T-cell (primary cell): ENCODE results near the gene DDAH2. TPM values are rescaled to one million over a fixed set of nuclear protein-coding genes. Genes with fewer than 3 reads are reported as not detected.
A peak's percentile ranks its signal among the peaks of the same experiment; 100 is the strongest.

Experiments used
- ATAC-seq, 4 experiments: fragments of 200-7000 bp in 3 of 4; fragments of 150-1000 bp in 1 of 4; cut with Tn5 transposase; replicated peaks in 1 of 4; 1 replicate in 3 of 4; 2 replicates in 1 of 4; pipeline ENCODE4 v1.10.0; 2021; ENCODE audit warnings: moderate library complexity in 3 of 4, mild to moderate bottlenecking in 2 of 4, moderate number of reproducible peaks in 1 of 4
- CTCF ChIA-PET, 2 donors: fragments of 300-600 bp; sonication (Branson Sonifier 250); formaldehyde crosslinking; loops; one replicate each; lab custom pipeline; 2022; ENCODE audit warnings: antibody characterized with exemption in 2 of 2; lab: Charles Lee
- POLR2A ChIA-PET, 2 donors: fragments of 300-600 bp; sonication (Branson Sonifier 250); formaldehyde crosslinking; loops; one replicate each; lab custom pipeline; 2022; ENCODE audit warnings: antibody characterized with exemption in 2 of 2; lab: Charles Lee
- DNase-seq, 35 experiments: peaks; one replicate each; pipeline versions ENCODE4 v3.0.0 to v3.0.0-alpha.2; 2013 to 2023
- H3K27ac ChIP-seq: one replicate; pipeline ENCODE4 v1.5.1; 2013; ENCODE audit warnings: low read length
- H3K27me3 ChIP-seq, 2 experiments: replicated peaks in 1 of 2; 1 replicate in 1 of 2; 2 replicates in 1 of 2; pipeline versions ENCODE4 v1.6.1 to v1.7.0; 2013; ENCODE audit warnings: low read length in 1 of 2, mixed read lengths in 1 of 2; ENCODE audit not compliant: control insufficient read depth in 2 of 2, insufficient read depth in 2 of 2; ENCODE audit errors: extremely low read depth in 1 of 2
- H3K36me3 ChIP-seq, 2 donors: 1 replicate in 1 of 2; 2 replicates in 1 of 2; pipeline versions ENCODE4 v1.6.1 to v1.7.0; 2013; ENCODE audit warnings: low read length in 1 of 2; ENCODE audit not compliant: control insufficient read depth in 2 of 2, insufficient read depth in 1 of 2; ENCODE audit errors: extremely low read depth in 1 of 2
- H3K4me1 ChIP-seq, 2 experiments: 1 replicate in 1 of 2; 2 replicates in 1 of 2; pipeline versions ENCODE4 v1.6.1 to v1.7.0; 2013; ENCODE audit warnings: low read length in 2 of 2, mixed read lengths in 1 of 2; ENCODE audit not compliant: insufficient read depth in 2 of 2, control insufficient read depth in 1 of 2; ENCODE audit errors: extremely low read depth in 1 of 2
- H3K4me3 ChIP-seq, 2 donors: 1 replicate in 1 of 2; 2 replicates in 1 of 2; pipeline versions ENCODE4 v1.5.1 to v1.7.0; 2013; ENCODE audit warnings: mild to moderate bottlenecking in 2 of 2, low read length in 1 of 2, moderate library complexity in 1 of 2; ENCODE audit not compliant: control insufficient read depth in 1 of 2; ENCODE audit errors: extremely low read depth in 1 of 2
- H3K9me3 ChIP-seq: 2 replicates; pipeline ENCODE4 v1.7.0; 2013
- H3K27ac Mint-ChIP-seq, 2 donors: one replicate each; pipeline ENCODE4 v1.8.0; 2020 to 2021; ENCODE audit warnings: mild to moderate bottlenecking in 2 of 2, mixed read lengths in 2 of 2
- H3K27me3 Mint-ChIP-seq, 2 donors: one replicate each; pipeline ENCODE4 v1.8.0; 2021 to 2022; ENCODE audit warnings: mixed read lengths in 2 of 2
- H3K36me3 Mint-ChIP-seq: one replicate; pipeline ENCODE4 v1.8.0; 2021; ENCODE audit warnings: mixed read lengths
- H3K4me1 Mint-ChIP-seq, 3 donors: one replicate each; pipeline ENCODE4 v1.8.0; 2020 to 2022; ENCODE audit warnings: mixed read lengths in 3 of 3, mild to moderate bottlenecking in 1 of 3
- H3K4me3 Mint-ChIP-seq, 3 donors: one replicate each; pipeline ENCODE4 v1.8.0; 2020 to 2022; ENCODE audit warnings: mild to moderate bottlenecking in 3 of 3, mixed read lengths in 3 of 3, moderate library complexity in 3 of 3
- H3K9me3 Mint-ChIP-seq, 3 donors: one replicate each; pipeline ENCODE4 v1.8.0; 2020 to 2022; ENCODE audit warnings: mixed read lengths in 3 of 3
- WGBS: methylation state at CpG from one replicate; pipeline ENCODE4 v1.1.5; 2013; ENCODE audit warnings: missing lambda C conversion rate; ENCODE audit not compliant: insufficient coverage; 5-methylcytosine and 5-hydroxymethylcytosine counted together
- total RNA-seq, 35 experiments: library from RNA in 6 of 35; stranded (reverse) in 6 of 35; fragments of 120-200 nt in 1 of 35; gene quantifications; one replicate each; pipeline versions ENCODE4 v1.2.1 to v1.2.4 and lab custom pipeline; 2013 to 2026

The DDAH2 gene
- total RNA-seq, 5 donors from 2014 or later (not counting 1 experiment from before 2014, with no cell fraction given): 9.0 to 13.2 (median 11.5) TPM

DNA sequence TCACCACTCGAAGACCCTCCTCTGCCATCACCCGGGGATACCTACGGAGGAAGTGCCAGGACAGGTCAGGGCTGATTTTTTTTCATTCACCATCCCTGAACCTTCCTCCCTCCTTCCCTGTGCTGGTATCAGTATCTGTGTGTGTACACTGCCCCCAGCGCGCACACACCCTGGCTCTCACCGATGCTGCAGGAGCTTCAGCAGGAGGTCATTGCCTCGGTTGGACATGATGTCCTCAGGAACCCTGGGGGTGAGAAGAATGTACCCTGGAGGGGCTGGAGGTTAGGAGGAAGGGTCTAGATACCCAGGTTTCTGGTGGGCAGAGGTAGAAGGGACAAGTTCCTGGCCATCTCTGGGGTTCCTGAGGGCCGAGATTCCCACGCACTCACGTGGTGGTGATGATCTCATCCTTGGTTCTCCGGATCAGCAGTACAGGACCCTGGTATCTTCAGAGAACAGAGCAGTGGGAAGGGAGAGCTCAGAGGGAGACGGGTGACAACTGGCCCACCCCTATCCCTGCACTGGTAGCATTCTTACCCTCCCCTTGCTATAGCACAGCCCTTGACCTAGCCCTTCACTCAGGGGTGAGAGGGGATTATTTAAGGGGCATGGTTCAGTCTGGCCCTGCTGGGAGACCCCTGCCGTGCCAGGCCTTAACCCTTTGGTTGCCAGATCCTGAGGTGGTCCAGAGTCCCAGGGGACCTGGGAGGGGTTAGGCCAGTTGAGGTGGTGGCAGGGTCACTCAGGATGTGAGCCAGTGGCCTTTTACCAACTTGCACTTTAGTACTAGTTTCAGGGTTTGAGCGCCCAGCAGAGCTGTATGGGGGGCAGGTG lies 41.0 kb downstream of the DDAH2 start:
- DNase-seq: no peak
- ATAC-seq: no peak
- Histone ChIP-seq H3K27me3 (no peaks in the 10 kb centered on the region), H3K36me3 (peaks cover 19 to 68% of the 10 kb centered on the region in 2 donors), H3K9me3 (no peaks in the 10 kb centered on the region), H3K4me3 (no peak overlapping the region), H3K4me1 (no peaks in the 10 kb centered on the region), H3K27ac (no peak overlapping the region)
- POLR2A ChIA-PET: no interaction called here
- Mint-ChIP-seq H3K27ac (no peak overlapping the region), H3K27me3 (no peaks in the 10 kb centered on the region), H3K36me3 (peaks cover 46% of the 10 kb centered on the region), H3K4me3 (no peak overlapping the region), H3K4me1 (no peaks in the 10 kb centered on the region), H3K9me3 (no peaks in the 10 kb centered on the region)
- CTCF ChIA-PET: no interaction called here
- WGBS: 98% methylated on average over 4 of the region's 14 CpGs

DNA sequence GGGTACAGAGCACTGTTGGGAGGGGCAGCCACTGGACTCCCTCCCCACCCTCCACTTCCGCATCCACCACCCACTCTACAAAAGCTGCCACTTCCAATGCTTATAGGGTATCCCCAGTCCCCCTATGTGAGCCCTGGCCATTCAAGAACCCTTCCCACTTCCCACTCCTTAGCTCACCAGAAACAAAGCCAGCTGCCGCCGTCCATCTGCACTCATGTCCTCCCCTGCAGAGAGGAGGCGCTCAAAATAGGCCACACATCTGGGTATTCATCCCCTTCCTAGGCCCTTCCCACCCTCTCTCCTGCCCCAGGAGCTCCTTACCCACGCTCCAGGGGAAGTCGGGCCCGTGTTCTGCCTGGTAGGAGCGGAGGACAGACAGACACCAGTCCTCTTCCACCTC lies 41.8 kb downstream of the DDAH2 start:
- DNase-seq (no peak), ATAC-seq (no peak)
- Histone ChIP-seq H3K4me1 (no peaks in the 10 kb centered on the region), H3K36me3 (peaks cover 11 to 60% of the 10 kb centered on the region in 2 donors), H3K9me3 (no peaks in the 10 kb centered on the region), H3K27me3 (no peaks in the 10 kb centered on the region), H3K27ac (no peak overlapping the region), H3K4me3 (no peak overlapping the region)
- no peaks in the 10 kb centered on the region for H3K4me1 Mint-ChIP-seq
- no peak overlapping the region for H3K4me3 Mint-ChIP-seq
- no peaks in the 10 kb centered on the region for H3K9me3 Mint-ChIP-seq
- ChIA-PET CTCF (no interaction called here), POLR2A (no interaction called here)
- H3K36me3 Mint-ChIP-seq: peaks cover 41% of the 10 kb centered on the region
- no peak overlapping the region for H3K27ac Mint-ChIP-seq
- H3K27me3 Mint-ChIP-seq: no peaks in the 10 kb centered on the region
- WGBS: 97% methylated on average over 4 of the region's 8 CpGs

DNA sequence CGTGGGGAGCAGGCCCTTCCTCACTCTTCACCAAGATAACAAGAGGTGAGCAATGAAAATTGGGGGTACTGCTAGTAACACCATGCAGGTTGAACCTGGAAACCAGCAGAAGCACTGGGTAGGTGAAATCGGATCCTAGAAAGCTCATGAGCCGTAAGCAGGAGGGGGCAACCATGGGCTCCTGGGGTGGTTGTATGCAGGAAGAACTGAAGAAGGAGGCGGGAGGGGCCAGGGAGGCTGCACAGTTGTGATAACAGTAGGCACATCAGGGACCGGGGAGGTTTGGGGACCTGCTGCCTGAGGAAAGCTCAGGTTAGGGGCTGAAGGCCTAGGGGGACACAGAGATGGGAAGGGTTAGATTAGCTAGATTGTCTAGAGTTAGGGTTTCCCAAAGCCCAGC lies 42.6 kb downstream of the DDAH2 start:
- Mint-ChIP-seq H3K4me3 (no peak overlapping the region), H3K9me3 (no peaks in the 10 kb centered on the region), H3K27me3 (no peaks in the 10 kb centered on the region), H3K4me1 (peaks cover 2 to 5% (median 3%) of the 10 kb centered on the region in 3 donors), H3K36me3 (peaks cover 38% of the 10 kb centered on the region), H3K27ac (peak overlapping the region; percentile 28 to 36)
- DNase-seq: no peak
- no peak for ATAC-seq
- POLR2A ChIA-PET: no interaction called here
- no peak overlapping the region for H3K4me3 ChIP-seq
- WGBS: 100% methylated on average over 3 of the region's 5 CpGs
- H3K4me1 ChIP-seq: peaks cover 0 to 6% of the 10 kb centered on the region in 2 experiments
- no peaks in the 10 kb centered on the region for H3K9me3 ChIP-seq
- H3K36me3 ChIP-seq: peaks cover 10 to 54% of the 10 kb centered on the region in 2 donors
- CTCF ChIA-PET: no interaction called here
- no peaks in the 10 kb centered on the region for H3K27me3 ChIP-seq
- no peak overlapping the region for H3K27ac ChIP-seq

DNA sequence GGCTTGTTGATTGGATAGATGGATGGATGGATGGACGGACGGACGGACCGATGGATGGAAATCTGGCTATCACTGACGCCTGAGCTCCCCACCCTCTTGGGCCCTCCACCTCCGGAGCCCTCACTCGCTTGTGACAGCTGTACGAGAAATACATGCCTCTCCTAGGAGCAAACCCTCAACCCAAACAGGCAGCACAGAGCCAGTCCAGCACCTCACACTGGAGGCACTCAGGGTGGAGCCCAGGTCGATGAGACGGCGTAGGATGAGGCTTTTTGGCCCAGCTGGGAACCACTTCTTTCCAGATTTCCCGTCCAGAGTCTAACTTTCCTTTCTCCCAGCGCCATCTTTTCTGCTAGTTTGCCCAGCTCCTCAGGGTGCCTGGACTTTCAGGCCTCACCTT lies 45.5 kb downstream of the DDAH2 start:
- Histone ChIP-seq H3K27me3 (no peaks in the 10 kb centered on the region), H3K4me3 (no peak overlapping the region), H3K36me3 (peaks cover 3 to 25% of the 10 kb centered on the region in 2 donors), H3K4me1 (peaks cover 0 to 21% of the 10 kb centered on the region in 2 experiments), H3K9me3 (no peaks in the 10 kb centered on the region), H3K27ac (no peak overlapping the region)
- Mint-ChIP-seq H3K27ac (no peak overlapping the region), H3K36me3 (peaks cover 17% of the 10 kb centered on the region), H3K27me3 (no peaks in the 10 kb centered on the region), H3K4me1 (peaks cover 16 to 23% (median 18%) of the 10 kb centered on the region in 3 donors), H3K4me3 (no peak overlapping the region), H3K9me3 (no peaks in the 10 kb centered on the region)
- no peak for ATAC-seq
- ChIA-PET CTCF (no interaction called here), POLR2A (no interaction called here)
- no peak for DNase-seq
- 94% methylated on average over 10 of the region's 13 CpGs for WGBS

DNA sequence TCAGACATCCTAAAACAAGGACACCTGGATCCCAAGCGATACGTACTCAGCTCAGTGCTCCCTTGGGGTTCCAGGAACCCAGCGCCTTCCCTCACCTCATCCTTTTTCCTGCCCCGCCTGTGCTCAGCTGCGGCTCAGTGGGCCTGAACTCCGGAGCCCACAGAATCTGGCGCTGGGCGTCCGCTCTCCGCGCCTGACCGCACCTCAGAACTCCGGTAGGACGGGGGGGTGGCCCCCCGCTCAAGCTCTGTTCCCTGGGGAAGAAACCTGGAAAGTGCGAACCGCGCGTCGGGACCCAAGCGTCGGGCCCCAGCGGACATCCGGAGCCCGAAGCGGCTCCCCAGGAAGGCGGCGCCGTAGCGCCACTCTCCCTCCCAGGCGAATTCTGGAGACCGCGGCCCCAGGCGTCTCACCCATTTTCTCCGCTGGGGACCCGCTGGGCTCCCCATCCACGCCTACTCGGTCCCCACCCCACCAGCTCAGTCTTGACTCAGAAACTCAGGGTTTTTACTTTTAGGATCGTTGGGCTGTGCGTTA lies 47.9 kb downstream of the DDAH2 start:
- Histone ChIP-seq H3K27me3 (no peaks in the 10 kb centered on the region), H3K36me3 (peaks cover 0 to 2% of the 10 kb centered on the region in 2 donors), H3K4me1 (peaks cover 0 to 21% of the 10 kb centered on the region in 2 experiments), H3K27ac (peak overlapping the region; percentile 5), H3K9me3 (no peaks in the 10 kb centered on the region), H3K4me3 (peak overlapping the region; percentile 49 to 64)
- peak overlapping the region; percentile 84 to 91 (median 86) for H3K4me3 Mint-ChIP-seq
- ATAC-seq: peak; percentile 62 to 73 (median 68)
- H3K4me1 Mint-ChIP-seq: peaks cover 16 to 23% (median 18%) of the 10 kb centered on the region in 3 donors
- DNase-seq: peak in 16 of 35 experiments; percentile 12 to 60 (median 31)
- peaks cover 2% of the 10 kb centered on the region for H3K36me3 Mint-ChIP-seq
- ChIA-PET CTCF (interaction anchor here in 1 of 2 donors (0.6 kb wide), 2 partner anchors 107 to 148 kb away, joined by 5 to 6 read pairs; no protein-coding TSS in a partner anchor), POLR2A (no interaction called here)
- H3K27me3 Mint-ChIP-seq: no peaks in the 10 kb centered on the region
- peak overlapping the region; percentile 45 to 85 for H3K27ac Mint-ChIP-seq
- WGBS: 0% methylated on average over 35 of the region's 40 CpGs
- H3K9me3 Mint-ChIP-seq: no peaks in the 10 kb centered on the region

DNA sequence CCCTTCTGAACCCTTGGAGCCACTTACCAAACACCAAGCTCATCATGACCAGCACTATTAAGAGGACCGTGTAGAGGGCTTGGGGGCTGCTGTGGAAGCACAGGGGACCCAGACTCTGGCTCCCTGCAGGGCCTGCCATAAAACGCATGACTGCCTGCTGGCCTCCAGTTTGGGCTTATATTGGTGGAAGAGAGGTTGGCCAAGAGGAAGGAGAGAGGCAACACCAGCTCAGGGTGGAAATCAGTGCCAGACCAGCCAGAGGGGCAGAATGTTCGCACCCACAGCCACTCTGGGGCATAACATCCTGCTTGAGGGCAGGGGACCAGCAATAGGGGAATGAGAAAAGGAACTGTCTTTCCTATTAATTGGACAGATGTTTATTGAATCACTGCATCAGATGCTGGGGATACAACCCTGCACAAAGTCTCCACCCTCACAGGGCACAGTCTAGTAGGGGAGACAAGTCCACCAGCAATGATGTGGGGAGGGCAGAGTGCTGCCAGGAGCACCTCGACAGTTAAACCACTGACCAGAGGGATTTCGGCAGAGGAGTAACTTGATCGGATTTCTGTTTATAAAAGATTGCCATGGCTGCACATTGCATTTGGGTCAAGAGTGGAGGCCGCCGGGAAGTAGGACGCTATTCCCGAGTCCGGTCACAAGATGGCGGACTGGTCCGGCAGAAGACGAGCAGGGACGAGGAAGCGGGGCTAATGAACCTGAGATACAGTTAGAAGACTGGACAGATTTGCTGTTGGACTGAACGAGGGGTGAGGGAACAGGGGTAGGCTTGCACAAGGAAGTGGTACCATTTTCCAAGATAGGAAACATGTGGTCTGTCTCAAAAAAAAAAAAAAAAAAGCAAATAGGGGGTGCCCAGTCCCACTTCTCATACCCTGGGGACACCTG lies 48.6 kb downstream of the DDAH2 start, which contains the start of gene LY6G5C:
LY6G5C (minus strand) TSS at position 842 of the 909 bp plus-strand sequence; CDS start at position 148, 694 bp downstream.
- H3K27ac Mint-ChIP-seq: peak within 1 kb of the TSS; percentile 45 to 85
- H3K9me3 Mint-ChIP-seq: no peaks in the 10 kb centered on the region
- peak within 1 kb of the TSS; percentile 5 for H3K27ac ChIP-seq
- no peaks in the 10 kb centered on the region for H3K27me3 Mint-ChIP-seq
- H3K4me1 Mint-ChIP-seq: peaks cover 16 to 23% (median 18%) of the 10 kb centered on the region in 3 donors
- CTCF ChIA-PET: interaction anchor here in 1 of 2 donors (0.5 to 0.6 kb wide), 3 partner anchors 82 to 149 kb away, joined by 3 to 6 read pairs (median 5); no protein-coding TSS in a partner anchor
- peak within 1 kb of the TSS; percentile 84 to 91 (median 86) for H3K4me3 Mint-ChIP-seq
- ATAC-seq: peak; percentile 68 to 81 (median 78)
- H3K36me3 ChIP-seq: no peaks in the 10 kb centered on the region
- H3K36me3 Mint-ChIP-seq: no peaks in the 10 kb centered on the region
- POLR2A ChIA-PET: no interaction called here
- peak within 1 kb of the TSS; percentile 49 to 64 for H3K4me3 ChIP-seq
- H3K9me3 ChIP-seq: no peaks in the 10 kb centered on the region
- DNase-seq: peak in 27 of 35 experiments; percentile 20 to 76 (median 40)
- no peaks in the 10 kb centered on the region for H3K27me3 ChIP-seq
- H3K4me1 ChIP-seq: peaks cover 0 to 21% of the 10 kb centered on the region in 2 experiments
- 17% methylated on average over 16 of the region's 17 CpGs for WGBS
